Tibial nerve (tissue), 3 donors: ENCODE results near the gene NOP16.

Source experiments
- CTCF ChIP-seq, 5 experiments: fragments of 200-600 bp in 3 of 5; fragments of 450-650 bp in 2 of 5; sonication (generic) in 3 of 5; IDR thresholded peaks; one replicate each; pipeline ENCODE4 v1.5.1; 2016 to 2019; ENCODE audit warnings: antibody characterized with exemption in 5 of 5, mild to moderate bottlenecking in 3 of 5, moderate library complexity in 2 of 5
- POLR2A ChIP-seq, 2 donors: fragments of 450-650 bp; IDR thresholded peaks; one replicate each; pipeline ENCODE4 v1.6.1; 2017; ENCODE audit warnings: antibody characterized with exemption in 2 of 2, mild to moderate bottlenecking in 2 of 2, moderate library complexity in 2 of 2

GRCh38 chr5:176369934-176370711, 18.3 kb downstream of the NOP16 start:
- TF ChIP-seq CTCF (IDR thresholded peaks at IDR 0.05): no peak
- no peak for TF ChIP-seq POLR2A (IDR thresholded peaks at IDR 0.05)
